H1 (cell line): ENCODE measurements around the gene MAD2L2. TPM values are rescaled to one million over a fixed set of nuclear protein-coding genes. Genes with fewer than 3 reads are reported as not detected.

Source experiments
- CTCF ChIA-PET: fragments of 300-600 bp; sonication (Branson Sonifier 250); formaldehyde crosslinking; loops from one replicate; lab custom pipeline; 2021; ENCODE audit not compliant: partially characterized antibody; lab: Charles Lee
- POLR2A ChIA-PET: fragments of 300-600 bp; sonication (Branson Sonifier 250); formaldehyde crosslinking; loops from one replicate; lab custom pipeline; 2021; ENCODE audit warnings: inconsistent platforms; ENCODE audit not compliant: partially characterized antibody; lab: Charles Lee
- DNase-seq, 2 experiments: peaks; one replicate each; pipeline versions ENCODE4 v3.0.0 to v3.0.0-alpha.2; 2010 to 2022; ENCODE audit warnings: low spot score in 2 of 2, low read depth in 1 of 2, mixed read lengths in 1 of 2
- FAIRE-seq: peaks from 2 replicates; lab custom pipeline; 2011; peaks lifted over from hg19 to GRCh38; lab: Jason Lieb, UNC
- H2AFZ ChIP-seq: 2 replicates; pipeline ENCODE4 v1.8.1; 2012; ENCODE audit warnings: low read length, inconsistent platforms
- H2AK5ac ChIP-seq: 2 replicates; pipeline ENCODE4 v1.6.1; 2013; ENCODE audit warnings: low read depth, low read length
- H2BK120ac ChIP-seq: replicated peaks from 2 replicates; pipeline ENCODE3; 2013; ENCODE audit warnings: low read depth, low read length, inconsistent platforms
- H2BK12ac ChIP-seq: 2 replicates; pipeline ENCODE4 v1.6.1; 2013; ENCODE audit warnings: low read depth, low read length
- H2BK15ac ChIP-seq: 2 replicates; pipeline ENCODE4 v1.6.1; 2013; ENCODE audit warnings: low read length
- H2BK20ac ChIP-seq: 2 replicates; pipeline ENCODE4 v1.6.1; 2013; ENCODE audit warnings: low read length
- H2BK5ac ChIP-seq: 2 replicates; pipeline ENCODE4 v1.6.1; 2013; ENCODE audit warnings: low read depth, low read length
- H3K14ac ChIP-seq: 2 replicates; pipeline ENCODE4 v1.6.1; 2013; ENCODE audit warnings: inconsistent platforms; ENCODE audit not compliant: insufficient read length
- H3K18ac ChIP-seq: 2 replicates; pipeline ENCODE4 v1.6.1; 2013; ENCODE audit warnings: low read length; ENCODE audit errors: extremely low read depth
- H3K23ac ChIP-seq: 2 replicates; pipeline ENCODE4 v1.6.1; 2013; ENCODE audit warnings: inconsistent platforms; ENCODE audit not compliant: insufficient read length
- H3K23me2 ChIP-seq: 2 replicates; pipeline ENCODE4 v1.6.1; 2013; ENCODE audit warnings: low read depth, low read length
- H3K27ac ChIP-seq: 2 replicates; pipeline ENCODE4 v1.6.1; 2011; ENCODE audit warnings: low read depth, low read length, inconsistent platforms
- H3K27me3 ChIP-seq, 4 experiments: replicated peaks in 1 of 4; 1 replicate in 1 of 4; 2 replicates in 3 of 4; pipeline versions ENCODE4 v1.6.1 to v1.8.1; 2011 to 2013; ENCODE audit warnings: low read length in 3 of 4, mild to moderate bottlenecking in 3 of 4, inconsistent platforms in 2 of 4, mixed read lengths in 2 of 4, moderate library complexity in 1 of 4; ENCODE audit not compliant: control insufficient read depth in 3 of 4, insufficient read depth in 3 of 4; ENCODE audit errors: extremely low read depth in 1 of 4
- H3K36me3 ChIP-seq, 4 experiments: 2 replicates each; pipeline versions ENCODE4 v1.6.1 to v1.8.1; 2011 to 2013; ENCODE audit warnings: mild to moderate bottlenecking in 4 of 4, low read length in 3 of 4, moderate library complexity in 2 of 4, control low read depth in 1 of 4, inconsistent platforms in 1 of 4; ENCODE audit not compliant: insufficient read depth in 4 of 4, control insufficient read depth in 2 of 4
- H3K4ac ChIP-seq: replicated peaks from 2 replicates; pipeline ENCODE3; 2013; ENCODE audit warnings: low read length, low read depth, mixed read lengths, inconsistent platforms; ENCODE audit not compliant: insufficient read length
- H3K4me1 ChIP-seq, 4 experiments: replicated peaks in 1 of 4; 1 replicate in 1 of 4; 2 replicates in 3 of 4; pipeline versions ENCODE4 v1.6.1 to v1.8.1; 2011 to 2013; ENCODE audit warnings: low read length in 3 of 4, inconsistent platforms in 2 of 4, mixed read lengths in 1 of 4; ENCODE audit not compliant: insufficient read depth in 4 of 4, control insufficient read depth in 3 of 4
- H3K4me2 ChIP-seq, 2 experiments: 2 replicates each; pipeline versions ENCODE4 v1.6.1 to v1.8.1; 2011 to 2013; ENCODE audit warnings: low read depth in 2 of 2, low read length in 2 of 2, control low read depth in 1 of 2, inconsistent platforms in 1 of 2, mild to moderate bottlenecking in 1 of 2; ENCODE audit not compliant: insufficient read depth in 1 of 2
- H3K4me3 ChIP-seq, 4 experiments: fragments of 200-600, 300-600 bp in 1 of 4; sonication (generic), shearing (Covaris generic), sonication (Bioruptor Twin) in 1 of 4; 2 replicates each; pipeline versions ENCODE4 v1.5.1 to v1.8.1; 2011 to 2016; ENCODE audit warnings: low read length in 4 of 4, low read depth in 3 of 4, control low read depth in 2 of 4, inconsistent platforms in 2 of 4, mild to moderate bottlenecking in 2 of 4, mixed read lengths in 1 of 4, moderate library complexity in 1 of 4; ENCODE audit not compliant: insufficient read depth in 2 of 4; ENCODE audit errors: extremely low read depth in 1 of 4
- H3K56ac ChIP-seq: replicated peaks from 2 replicates; pipeline ENCODE3; 2013; ENCODE audit warnings: low read depth, mild to moderate bottlenecking, mixed read lengths, low read length, inconsistent platforms; ENCODE audit not compliant: insufficient read length
- H3K79me1 ChIP-seq: 2 replicates; pipeline ENCODE4 v1.6.1; 2013; ENCODE audit warnings: low read depth, low read length, control low read depth
- H3K79me2 ChIP-seq, 2 experiments: 2 replicates each; pipeline versions ENCODE4 v1.6.1 to v1.8.1; 2012 to 2013; ENCODE audit warnings: low read length in 2 of 2, mild to moderate bottlenecking in 2 of 2, inconsistent platforms in 1 of 2; ENCODE audit not compliant: insufficient read depth in 2 of 2, control insufficient read depth in 1 of 2
- H3K9ac ChIP-seq, 4 experiments: replicated peaks in 1 of 4; 1 replicate in 1 of 4; 2 replicates in 3 of 4; pipeline versions ENCODE4 v1.6.1 to v1.8.1; 2011 to 2013; ENCODE audit warnings: low read depth in 3 of 4, low read length in 3 of 4, control low read depth in 2 of 4, mild to moderate bottlenecking in 2 of 4, moderate library complexity in 2 of 4, inconsistent platforms in 1 of 4; ENCODE audit errors: extremely low read depth in 1 of 4
- H3K9me3 ChIP-seq, 2 experiments: 2 replicates each; pipeline versions ENCODE4 v1.6.1 to v1.8.1; 2012 to 2013; ENCODE audit warnings: mild to moderate bottlenecking in 2 of 2, moderate library complexity in 2 of 2, control low read depth in 1 of 2, inconsistent platforms in 1 of 2, low read depth in 1 of 2, low read length in 1 of 2, mixed read lengths in 1 of 2; ENCODE audit not compliant: insufficient read depth in 2 of 2
- H4K20me1 ChIP-seq, 2 experiments: replicated peaks in 1 of 2; 2 replicates each; pipeline versions ENCODE3 to v1.8.1; 2011 to 2013; ENCODE audit warnings: inconsistent platforms in 2 of 2, low read length in 2 of 2, mild to moderate bottlenecking in 1 of 2; ENCODE audit not compliant: insufficient read depth in 2 of 2, control insufficient read depth in 1 of 2
- H4K5ac ChIP-seq: 2 replicates; pipeline ENCODE4 v1.6.1; 2013; ENCODE audit warnings: low read length, low read depth, mixed read lengths, inconsistent platforms; ENCODE audit not compliant: insufficient read length
- H4K8ac ChIP-seq: 2 replicates; pipeline ENCODE4 v1.8.0; 2013; ENCODE audit warnings: mild to moderate bottlenecking, moderate library complexity, low read length, inconsistent platforms; ENCODE audit not compliant: insufficient read depth; ENCODE audit errors: extremely low read depth
- H4K91ac ChIP-seq: replicated peaks from 2 replicates; pipeline ENCODE3; 2013; ENCODE audit warnings: low read length, mixed read lengths, inconsistent platforms; ENCODE audit not compliant: insufficient read length
- SP4 ChIP-seq: IDR thresholded peaks from 2 replicates; pipeline ENCODE4 v1.6.1; 2012; ENCODE audit warnings: low read length, inconsistent platforms
- WGBS, 2 experiments: shearing (Covaris generic) in 1 of 2; methylation state at CpG; one replicate each; pipeline versions ENCODE4 v1.1.6 to v1.1.7; 2013 to 2015; ENCODE audit warnings: low lambda C conversion rate in 2 of 2, mixed read lengths in 2 of 2, inconsistent platforms in 1 of 2, low coverage in 1 of 2, missing lambda C conversion rate in 1 of 2; ENCODE audit not compliant: insufficient replicate concordance in 2 of 2, insufficient coverage in 1 of 2, insufficient read length in 1 of 2; ENCODE audit errors: extremely low coverage in 1 of 2, missing lambda C conversion rate in 1 of 2; 5-methylcytosine and 5-hydroxymethylcytosine counted together
- polyA plus RNA-seq, 7 experiments: library from polyadenylated mRNA; depleted of rRNA in 3 of 7; stranded (reverse) in 5 of 7; unstranded in 2 of 7; fragments of >200 nt in 5 of 7; fragments of 200-250 nt in 2 of 7; gene quantifications; 1 replicate in 5 of 7; 2 replicates in 1 of 7; 4 replicates in 1 of 7; pipeline versions ENCODE4 v1.2.1 to v1.2.3, GENCODE V29; 2011 to 2013; ENCODE audit warnings: missing spikeins in 2 of 7, mixed read lengths in 2 of 7
- total RNA-seq: library from RNA; stranded (reverse); fragmentation: NEBNext Ultra II Directional; extraction: Animal tissue kit (Norgen Biotek cat#: 25700); gene quantifications from 2 replicates; pipeline ENCODE4 v1.2.1, GENCODE V29; 2021

MAD2L2 gene
- total and polyA plus RNA-seq, 2 of the 8 experiments (the other 6 are each of a cell fraction or from before 2014, with no cell fraction given) = 310 to 469 TPM

DNA sequence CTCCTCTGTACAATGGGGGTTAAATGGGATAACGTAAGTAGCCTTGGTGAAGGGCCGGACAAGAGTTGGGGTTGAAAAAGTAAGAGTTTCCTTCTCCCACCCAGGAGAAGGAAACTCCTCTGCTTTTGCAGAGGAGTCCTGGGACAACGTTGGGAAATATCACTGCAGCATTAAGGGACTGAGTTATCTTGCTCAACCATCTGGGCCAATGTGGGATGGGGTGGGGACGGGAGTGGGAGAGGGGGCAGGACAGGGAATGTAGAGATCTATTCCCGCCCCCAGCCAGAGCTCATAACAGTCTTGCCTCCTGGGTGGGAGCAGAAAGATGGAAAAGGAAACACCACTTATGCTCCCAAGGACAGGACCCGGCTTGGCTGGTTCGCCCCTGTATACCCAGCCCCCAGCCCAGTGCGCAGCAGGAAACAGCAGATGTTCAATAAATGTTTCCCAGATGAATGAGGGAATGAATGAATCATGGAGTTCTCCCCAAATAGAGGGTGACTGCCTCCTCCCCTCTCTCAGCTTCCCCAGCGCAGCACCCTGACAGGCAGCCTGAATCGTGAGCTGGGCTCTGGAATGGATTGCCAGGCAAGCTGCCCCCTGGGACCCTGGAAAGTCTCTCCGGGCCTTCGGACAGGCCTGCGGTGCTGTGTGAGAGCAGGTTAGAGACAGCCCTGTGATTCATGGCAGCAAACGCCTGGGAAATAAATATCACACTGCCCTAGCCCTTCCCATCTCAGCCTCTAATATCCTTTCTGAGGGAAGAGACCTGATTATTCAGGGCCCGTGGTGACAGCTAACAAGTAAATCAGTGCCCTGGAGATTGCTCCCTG lies 51.5 kb downstream of the MAD2L2 start:
- ChIA-PET CTCF (interaction anchor here (0.6 to 8.7 kb wide), 4 partner anchors 14 to 293 kb away, joined by 3 to 66 read pairs (median 4); no protein-coding TSS in a partner anchor), POLR2A (interaction anchor here (0.9 kb wide), 1 partner anchor 11 kb away, joined by 3 read pairs; no protein-coding TSS in a partner anchor)

More for the DNA sequence above, 51.5 kb downstream of the MAD2L2 start:
- Histone ChIP-seq H3K4me3 (no peak overlapping the region), H4K5ac (no peak overlapping the region), H3K4me1 (no peaks in the 10 kb centered on the region), H2BK15ac (no peak overlapping the region), H3K18ac (no peak overlapping the region), H3K9me3 (no peaks in the 10 kb centered on the region), H3K4me2 (no peak overlapping the region), H4K91ac (no peak overlapping the region), H3K9ac (no peak overlapping the region), H3K56ac (no peak overlapping the region), H2BK120ac (no peak overlapping the region), H2BK12ac (no peak overlapping the region), H2AFZ (no peak overlapping the region), H3K36me3 (no peaks in the 10 kb centered on the region), H3K79me1 (no peaks in the 10 kb centered on the region), H3K14ac (no peak overlapping the region), H3K27ac (no peak overlapping the region), H4K8ac (no peak overlapping the region), H2BK20ac (no peak overlapping the region), H3K23me2 (no peaks in the 10 kb centered on the region), H3K27me3 (no peaks in the 10 kb centered on the region), H2AK5ac (no peak overlapping the region), H3K23ac (no peak overlapping the region), H2BK5ac (no peak overlapping the region), H4K20me1 (peaks cover 0 to 2% of the 10 kb centered on the region in 2 experiments), H3K4ac (no peak overlapping the region), H3K79me2 (no peaks in the 10 kb centered on the region)
- no peak for TF ChIP-seq SP4
- no peak for DNase-seq
- 89% methylated on average over 14 of the region's 15 CpGs; no CpG with 5 or more reads in 1 of the 2 experiments for WGBS, 2 experiments
- no peak for FAIRE-seq
